PC-3 (cell line): ENCODE data around the gene UBE3D.

Experiments used
- CTCF ChIP-seq: fragments of 300-600 bp; sonication (generic); conservative IDR thresholded peaks from 2 replicates; pipeline ENCODE4 v1.5.1; 2017; ENCODE audit warnings: antibody characterized with exemption, low read depth, mild to moderate bottlenecking, low read length
- EZH2 ChIP-seq: fragments of 300-600 bp; sonication (generic); IDR thresholded peaks from one replicate; pipeline ENCODE4 v1.6.1; 2017; ENCODE audit warnings: antibody characterized with exemption, mild to moderate bottlenecking, low read length; ENCODE audit not compliant: unreplicated experiment

DNA sequence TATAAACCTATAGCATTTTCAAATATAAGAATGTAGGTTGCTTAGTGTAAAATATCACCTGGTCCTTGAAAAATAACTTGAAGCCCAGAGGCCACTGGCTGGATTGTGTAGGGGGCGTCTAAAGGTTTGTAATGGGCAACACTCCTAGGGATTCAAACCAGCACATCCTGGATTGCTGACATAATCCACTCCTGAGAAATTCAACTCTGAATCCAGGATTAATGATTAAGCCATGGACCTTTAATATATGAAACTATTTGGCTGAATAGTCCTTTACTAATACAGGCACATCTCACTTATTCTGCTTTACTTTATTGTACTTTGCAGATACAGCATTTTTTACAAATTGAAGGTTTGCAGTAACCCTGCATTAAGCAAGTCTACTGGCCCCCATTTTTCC, 160.8 kb downstream of the UBE3D start:
- TF ChIP-seq EZH2 (no peak), CTCF (no peak)
